ENCODE data around the gene VPS50. TPM values are rescaled to one million over a fixed set of nuclear protein-coding genes. Genes with fewer than 3 reads are reported as not detected.

The VPS50 gene
- total RNA-seq, 1 experiment from 2014 or later = 15.1 TPM

DNA sequence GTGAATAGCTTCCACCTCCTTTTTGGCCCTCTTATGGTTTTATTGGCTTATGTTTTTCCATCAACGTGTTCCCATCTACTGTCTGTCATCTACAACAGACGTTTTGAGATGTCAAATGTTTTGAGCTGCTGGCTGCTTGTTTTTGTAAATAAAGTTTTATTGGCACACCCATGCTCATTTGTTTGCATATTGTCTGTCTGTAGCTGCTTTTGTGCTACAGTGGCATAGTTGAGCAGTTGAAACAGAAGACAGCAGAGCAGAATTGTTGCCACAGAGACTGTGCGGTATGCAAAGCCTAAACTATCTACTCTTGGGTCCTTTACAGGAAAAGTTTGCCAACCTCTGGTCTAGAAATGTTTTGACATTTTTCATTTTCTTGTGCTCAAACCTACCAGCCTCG, 88.7 kb downstream of the VPS50 start:
- ATAC-seq (no peak), DNase-seq (ENCODE audit: low read depth, low spot score) (no peak)
- BruUV-seq (replicated peaks) = no TSS peak
- Histone ChIP-seq H4K20me1 (ENCODE audit: insufficient read depth) (no peaks in the 10 kb centered on the region), H3K4me2 (ENCODE audit: low read length) (no peak overlapping the region), H3K27ac (ENCODE audit: low read depth, low read length) (no peak overlapping the region), H3K9ac (ENCODE audit: low read length) (no peak overlapping the region), H3K4me1 (ENCODE audit: control insufficient read depth in 1 of 2, insufficient read depth in 2 of 2, low read length in 2 of 2) (no peaks in the 10 kb centered on the region), H3K4me3 (replicated peaks in 1 of 2; ENCODE audit: low read depth in 1 of 2, low read length in 2 of 2) (no peak overlapping the region), H3K9me2 (ENCODE audit: insufficient read depth) (no peaks in the 10 kb centered on the region), H3K79me2 (ENCODE audit: insufficient read depth, low read length) (no peaks in the 10 kb centered on the region), H3K9me3 (ENCODE audit: control insufficient read depth in 1 of 2, insufficient read depth in 1 of 2, low read depth in 1 of 2, low read length in 2 of 2) (no peaks in the 10 kb centered on the region), H2AFZ (ENCODE audit: low read depth, low read length, poor library complexity, severe bottlenecking) (no peak overlapping the region), H3K27me3 (ENCODE audit: insufficient read depth, low read length) (no peaks in the 10 kb centered on the region), H3K36me3 (ENCODE audit: control insufficient read depth in 1 of 2, insufficient read depth in 2 of 2, low read length in 2 of 2) (no peaks in the 10 kb centered on the region)
- ChIA-PET RAD21 (ENCODE audit: low non-redundant PET in 1 of 2, low total read pairs in 2 of 2, uncharacterized antibody in 2 of 2, unreplicated experiment in 2 of 2) (no interaction called here), CTCF (no interaction called here), POLR2A (no interaction called here)
- intact Hi-C loops (cut with micrococcal nuclease) = no loop called here
- TF ChIP-seq YY1 (IDR thresholded peaks at IDR 0.05; ENCODE audit: extremely low read depth, insufficient replicate concordance, low read depth, low read length) = no peak
- TF ChIP-seq SRF (IDR thresholded peaks at IDR 0.05; ENCODE audit: low read depth) = no peak
- no peak for TF ChIP-seq RAD21 (IDR thresholded peaks at IDR 0.05; ENCODE audit: low read depth)
- TF ChIP-seq ZBTB33 (IDR thresholded peaks at IDR 0.05; ENCODE audit: extremely low read depth, insufficient replicate concordance, low read length) = no peak
- no peak for TF ChIP-seq FOSL1 (IDR thresholded peaks at IDR 0.05; ENCODE audit: low read depth)
- no peak for TF ChIP-seq POLR2AphosphoS5 (IDR thresholded peaks at IDR 0.05; ENCODE audit: low read depth, low read length)
- no peak for TF ChIP-seq EGR1 (IDR thresholded peaks at IDR 0.05; ENCODE audit: low read depth)
- no peak for TF ChIP-seq TCF7L2 (IDR thresholded peaks at IDR 0.05; ENCODE audit: borderline replicate concordance, extremely low read depth, insufficient read depth, insufficient read length)
- no peak for TF ChIP-seq CTCF (IDR thresholded peaks at IDR 0.05 in 2 of 3, conservative IDR thresholded peaks at IDR 0.05 in 1 of 3; ENCODE audit: borderline replicate concordance in 1 of 3, insufficient read depth in 1 of 3, low read depth in 2 of 3, low read length in 2 of 3)
- TF ChIP-seq SIN3A (IDR thresholded peaks at IDR 0.05; ENCODE audit: low read depth) = no peak
- no peak for TF ChIP-seq POLR2A (IDR thresholded peaks at IDR 0.05; ENCODE audit: borderline replicate concordance, extremely low read depth, insufficient read depth, insufficient read length)
- no peak for TF ChIP-seq EZH2phosphoT487 (IDR thresholded peaks at IDR 0.05; ENCODE audit: borderline replicate concordance)
- TF ChIP-seq CBX3 (IDR thresholded peaks at IDR 0.05; ENCODE audit: low read depth) = no peak
- TF ChIP-seq, protein P1, sequence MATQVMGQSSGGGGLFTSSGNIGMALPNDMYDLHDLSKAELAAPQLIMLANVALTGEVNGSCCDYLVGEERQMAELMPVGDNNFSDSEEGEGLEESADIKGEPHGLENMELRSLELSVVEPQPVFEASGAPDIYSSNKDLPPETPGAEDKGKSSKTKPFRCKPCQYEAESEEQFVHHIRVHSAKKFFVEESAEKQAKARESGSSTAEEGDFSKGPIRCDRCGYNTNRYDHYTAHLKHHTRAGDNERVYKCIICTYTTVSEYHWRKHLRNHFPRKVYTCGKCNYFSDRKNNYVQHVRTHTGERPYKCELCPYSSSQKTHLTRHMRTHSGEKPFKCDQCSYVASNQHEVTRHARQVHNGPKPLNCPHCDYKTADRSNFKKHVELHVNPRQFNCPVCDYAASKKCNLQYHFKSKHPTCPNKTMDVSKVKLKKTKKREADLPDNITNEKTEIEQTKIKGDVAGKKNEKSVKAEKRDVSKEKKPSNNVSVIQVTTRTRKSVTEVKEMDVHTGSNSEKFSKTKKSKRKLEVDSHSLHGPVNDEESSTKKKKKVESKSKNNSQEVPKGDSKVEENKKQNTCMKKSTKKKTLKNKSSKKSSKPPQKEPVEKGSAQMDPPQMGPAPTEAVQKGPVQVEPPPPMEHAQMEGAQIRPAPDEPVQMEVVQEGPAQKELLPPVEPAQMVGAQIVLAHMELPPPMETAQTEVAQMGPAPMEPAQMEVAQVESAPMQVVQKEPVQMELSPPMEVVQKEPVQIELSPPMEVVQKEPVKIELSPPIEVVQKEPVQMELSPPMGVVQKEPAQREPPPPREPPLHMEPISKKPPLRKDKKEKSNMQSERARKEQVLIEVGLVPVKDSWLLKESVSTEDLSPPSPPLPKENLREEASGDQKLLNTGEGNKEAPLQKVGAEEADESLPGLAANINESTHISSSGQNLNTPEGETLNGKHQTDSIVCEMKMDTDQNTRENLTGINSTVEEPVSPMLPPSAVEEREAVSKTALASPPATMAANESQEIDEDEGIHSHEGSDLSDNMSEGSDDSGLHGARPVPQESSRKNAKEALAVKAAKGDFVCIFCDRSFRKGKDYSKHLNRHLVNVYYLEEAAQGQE (IDR thresholded peaks at IDR 0.05; ENCODE audit: low read depth) = no peak
- no peak for TF ChIP-seq SP1 (IDR thresholded peaks at IDR 0.05; ENCODE audit: low read depth)
- no peak for TF ChIP-seq EZH2 (IDR thresholded peaks at IDR 0.05)
- TF ChIP-seq, protein P2, sequence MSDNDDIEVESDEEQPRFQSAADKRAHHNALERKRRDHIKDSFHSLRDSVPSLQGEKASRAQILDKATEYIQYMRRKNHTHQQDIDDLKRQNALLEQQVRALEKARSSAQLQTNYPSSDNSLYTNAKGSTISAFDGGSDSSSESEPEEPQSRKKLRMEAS (IDR thresholded peaks at IDR 0.05) = no peak
- no peak for TF ChIP-seq ZNF274 (IDR thresholded peaks at IDR 0.05; ENCODE audit: low read depth, low read length)
